SK-N-SH (cell line): ENCODE measurements around the gene LILRB4. TPM values are rescaled to one million over a fixed set of nuclear protein-coding genes. Genes with fewer than 3 reads are reported as not detected.

Source experiments
- CTCF ChIA-PET: fragments of 300-600, 350-600 bp; formaldehyde crosslinking; extraction: SDS; loops from one replicate; lab custom pipeline; 2021; lab: Yijun Ruan, JAX
- POLR2A ChIA-PET: fragments of 350-600 bp; sonication (Branson Sonifier 250); formaldehyde crosslinking; extraction: SDS; loops from one replicate; lab custom pipeline; 2020; ENCODE audit warnings: antibody characterized with exemption, inconsistent platforms; lab: Yijun Ruan, JAX
- DNase-seq: peaks from one replicate; pipeline ENCODE4 v3.0.0; 2012
- H2AFZ ChIP-seq: fragments of 200-600 bp; sonication (generic); 2 replicates; pipeline ENCODE4 v1.8.1; 2016; ENCODE audit warnings: antibody characterized with exemption, mild to moderate bottlenecking, low read depth
- H3F3A ChIP-seq: fragments of 200-600 bp; sonication (generic); replicated peaks from 2 replicates; pipeline ENCODE3; 2016; ENCODE audit warnings: antibody characterized with exemption, mild to moderate bottlenecking; ENCODE audit not compliant: insufficient read depth
- H3K27ac ChIP-seq, 2 experiments: fragments of 200-500 bp in 1 of 2; fragments of 200-600 bp in 1 of 2; sonication (Bioruptor generic) in 1 of 2; sonication (generic), shearing (Covaris generic) in 1 of 2; 2 replicates each; pipeline versions ENCODE4 v1.5.1 to v1.6.1; 2014 to 2016; ENCODE audit warnings: low read depth in 2 of 2, inconsistent platforms in 1 of 2, low read length in 1 of 2, mild to moderate bottlenecking in 1 of 2, mixed read lengths in 1 of 2
- H3K27me3 ChIP-seq: fragments of 200-600 bp; sonication (generic), shearing (Covaris generic); 2 replicates; pipeline ENCODE4 v1.6.1; 2016; ENCODE audit warnings: mixed run types; ENCODE audit not compliant: insufficient read depth
- H3K36me3 ChIP-seq, 2 experiments: fragments of 200-500 bp in 1 of 2; fragments of 200-600 bp in 1 of 2; sonication (Bioruptor generic) in 1 of 2; sonication (generic) in 1 of 2; replicated peaks in 1 of 2; 2 replicates each; pipeline versions ENCODE3 to v1.5.1; 2014 to 2016; ENCODE audit warnings: low read length in 1 of 2, mild to moderate bottlenecking in 1 of 2; ENCODE audit not compliant: insufficient read depth in 2 of 2, control insufficient read depth in 1 of 2
- H3K4me1 ChIP-seq, 2 experiments: fragments of 200-500 bp in 1 of 2; fragments of 200-600 bp in 1 of 2; sonication (Bioruptor generic) in 1 of 2; sonication (generic), shearing (Covaris generic) in 1 of 2; 2 replicates each; pipeline versions ENCODE4 v1.5.1 to v1.6.1; 2014 to 2016; ENCODE audit warnings: low read depth in 1 of 2, low read length in 1 of 2, mixed run types in 1 of 2; ENCODE audit not compliant: insufficient read depth in 2 of 2, control insufficient read depth in 1 of 2
- H3K4me2 ChIP-seq: fragments of 200-600 bp; sonication (generic), shearing (Covaris generic); 2 replicates; pipeline ENCODE4 v1.6.1; 2017; ENCODE audit warnings: mixed run types
- H3K4me3 ChIP-seq, 2 experiments: fragments of 200-500 bp in 1 of 2; fragments of 200-600 bp in 1 of 2; sonication (Bioruptor generic) in 1 of 2; sonication (generic), shearing (Covaris generic) in 1 of 2; 2 replicates each; pipeline versions ENCODE4 v1.5.1 to v1.8.1; 2014 to 2016; ENCODE audit warnings: low read depth in 2 of 2, inconsistent platforms in 1 of 2, low read length in 1 of 2, mild to moderate bottlenecking in 1 of 2, mixed read lengths in 1 of 2, moderate library complexity in 1 of 2
- H3K79me2 ChIP-seq: fragments of 200-600 bp; sonication (generic); 2 replicates; pipeline ENCODE4 v1.8.1; 2017; ENCODE audit warnings: mild to moderate bottlenecking; ENCODE audit not compliant: insufficient read depth
- H3K9ac ChIP-seq: fragments of 200-600 bp; sonication (generic); 2 replicates; pipeline ENCODE4 v1.6.1; 2017; ENCODE audit warnings: mixed run types
- H3K9me2 ChIP-seq: fragments of 200-600 bp; sonication (generic); 2 replicates; pipeline ENCODE4 v1.6.1; 2017; ENCODE audit warnings: mixed run types
- H3K9me3 ChIP-seq: fragments of 200-600 bp; sonication (generic); 2 replicates; pipeline ENCODE4 v1.6.1; 2017; ENCODE audit warnings: mixed run types, mild to moderate bottlenecking, moderate library complexity
- H4K20me1 ChIP-seq: fragments of 200-600 bp; sonication (generic); 2 replicates; pipeline ENCODE4 v1.6.1; 2017; ENCODE audit warnings: mild to moderate bottlenecking, mixed run types; ENCODE audit not compliant: insufficient read depth
- CTCF ChIP-seq: fragments of 200-600 bp; sonication (generic); IDR thresholded peaks from 2 replicates; pipeline ENCODE4 v1.6.1; 2017; ENCODE audit warnings: antibody characterized with exemption, mild to moderate bottlenecking, moderate library complexity
- EP300 ChIP-seq, 2 experiments: IDR thresholded peaks; 2 replicates each; pipeline versions ENCODE4 v1.4.0 to v1.6.1; 2012; ENCODE audit warnings: borderline replicate concordance in 1 of 2, low read depth in 1 of 2, low read length in 1 of 2
- EZH2phosphoT487 ChIP-seq: fragments of 200-600 bp; sonication (generic); IDR thresholded peaks from 2 replicates; pipeline ENCODE4 v1.6.1; 2017; ENCODE audit warnings: low read depth, mixed run types, mild to moderate bottlenecking, antibody characterized with exemption, moderate library complexity, borderline replicate concordance
- FOXM1 ChIP-seq: IDR thresholded peaks from 2 replicates; pipeline ENCODE4 v1.4.0; 2012; ENCODE audit warnings: low read depth, mild to moderate bottlenecking
- GABPA ChIP-seq: IDR thresholded peaks from 2 replicates; pipeline ENCODE4 v1.4.0; 2012; ENCODE audit warnings: low read depth, mild to moderate bottlenecking
- JUND ChIP-seq: IDR thresholded peaks from 2 replicates; pipeline ENCODE4 v1.4.0; 2012
- MAX ChIP-seq: IDR thresholded peaks from 2 replicates; pipeline ENCODE4 v1.4.0; 2012; ENCODE audit warnings: low read depth
- MXI1 ChIP-seq: IDR thresholded peaks from 2 replicates; pipeline ENCODE4 v1.6.1; 2012; ENCODE audit warnings: mild to moderate bottlenecking, low read depth, low read length, improper control_type of control experiment
- POLR2AphosphoS5 ChIP-seq: IDR thresholded peaks from 2 replicates; pipeline ENCODE4 v1.6.1; 2012; ENCODE audit warnings: low read depth, low read length
- REST ChIP-seq: IDR thresholded peaks from 2 replicates; pipeline ENCODE4 v1.6.1; 2012; ENCODE audit warnings: mild to moderate bottlenecking, low read depth, low read length, moderate library complexity
- RFX5 ChIP-seq: IDR thresholded peaks from 2 replicates; pipeline ENCODE4 v1.6.1; 2012; ENCODE audit warnings: mild to moderate bottlenecking, improper control_type of control experiment, low read length
- SIN3A ChIP-seq: IDR thresholded peaks from 2 replicates; pipeline ENCODE4 v1.6.1; 2012; ENCODE audit warnings: low read depth, mild to moderate bottlenecking, low read length, moderate library complexity, borderline replicate concordance
- TAF1 ChIP-seq: IDR thresholded peaks from 2 replicates; pipeline ENCODE4 v1.6.1; 2012; ENCODE audit warnings: low read depth, mild to moderate bottlenecking, low read length, moderate library complexity, borderline replicate concordance
- TCF12 ChIP-seq: IDR thresholded peaks from 2 replicates; pipeline ENCODE4 v1.4.0; 2012
- USF2 ChIP-seq: fragments of 150-350 bp; IDR thresholded peaks from 2 replicates; pipeline ENCODE4 v1.6.1; 2017; ENCODE audit warnings: antibody characterized with exemption, low read length, low read depth, borderline replicate concordance
- WGBS: methylation state at CpG from one replicate; pipeline ENCODE4 v1.1.6; 2017; ENCODE audit warnings: low lambda C conversion rate; 5-methylcytosine and 5-hydroxymethylcytosine counted together
- polyA plus RNA-seq, 3 experiments: library from polyadenylated mRNA; depleted of rRNA; stranded (reverse); fragments of >200 nt; gene quantifications; 2 replicates each; pipeline ENCODE4 v1.2.3, GENCODE V29; 2012

LILRB4 gene
- polyA plus RNA-seq, 1 of the 3 experiments (the other 2 are of a cell fraction), result not detected

- H3K36me3 ChIP-seq, result no peaks in the 10 kb centered on the region
- no peak overlapping the region for H2AFZ ChIP-seq
- H3K9me2 ChIP-seq, result no peaks in the 10 kb centered on the region
- peaks cover 5% of the 10 kb centered on the region; the same call in 1 of the 2 replicates for H3K27me3 ChIP-seq
- H3K9ac ChIP-seq, result no peak overlapping the region
- ChIA-PET POLR2A (no interaction called here), CTCF (interaction anchor here (1.2 to 4.1 kb wide), 2 partner anchors 8 to 11 kb away, joined by 4 to 28 read pairs; no protein-coding TSS in a partner anchor)
- no peak for DNase-seq
- no peak overlapping the region for H3K27ac ChIP-seq
- WGBS, result 4% methylated on average over 7 of the region's 7 CpGs
- H4K20me1 ChIP-seq, result no peaks in the 10 kb centered on the region
- H3F3A ChIP-seq, result no peaks in the 10 kb centered on the region
- no peaks in the 10 kb centered on the region for H3K4me1 ChIP-seq
- no peak overlapping the region for H3K4me3 ChIP-seq
- H3K4me2 ChIP-seq, result no peak overlapping the region
- TF ChIP-seq SIN3A (no peak), EP300 (IDR thresholded peaks at IDR 0.05; ENCODE audit: borderline replicate concordance in 1 of 2, low read depth in 1 of 2, low read length in 1 of 2) (no peak), JUND (no peak), GABPA (no peak), MXI1 (no peak), TCF12 (no peak), FOXM1 (no peak), RFX5 (no peak), EZH2phosphoT487 (no peak), POLR2AphosphoS5 (no peak)
- no peaks in the 10 kb centered on the region for H3K79me2 ChIP-seq
- H3K9me3 ChIP-seq, result no peaks in the 10 kb centered on the region
These were observed 19.6 kb downstream of the LILRB4 start for GRCh38 chr19:54682306-54682856.

GRCh38 chr19:54684527-54684926, 21.7 kb downstream of the LILRB4 start:
- Histone ChIP-seq H3K4me2 (no peak overlapping the region), H2AFZ (no peak overlapping the region), H4K20me1 (no peaks in the 10 kb centered on the region), H3F3A (no peaks in the 10 kb centered on the region), H3K4me3 (no peak overlapping the region), H3K9me2 (no peaks in the 10 kb centered on the region), H3K9me3 (no peaks in the 10 kb centered on the region), H3K4me1 (no peaks in the 10 kb centered on the region), H3K9ac (no peak overlapping the region), H3K27me3 (no peaks in the 10 kb centered on the region), H3K27ac (no peak overlapping the region), H3K36me3 (no peaks in the 10 kb centered on the region)
- ChIA-PET POLR2A (no interaction called here), CTCF (interaction anchor here (1.4 to 4.1 kb wide), 2 partner anchors 10 to 203 kb away, joined by 3 to 28 read pairs; no protein-coding TSS in a partner anchor)
- no peak for DNase-seq
- 0% methylated on average over 3 of the region's 3 CpGs for WGBS
- TF ChIP-seq TCF12 (no peak), MAX (no peak), USF2 (no peak), REST (peak; percentile 97), EP300 (IDR thresholded peaks at IDR 0.05; ENCODE audit: borderline replicate concordance in 1 of 2, low read depth in 1 of 2, low read length in 1 of 2) (no peak), CTCF (no peak), TAF1 (no peak)
- TF ChIP-seq, all 33 proteins: peak for 1
- H3K79me2 ChIP-seq, result no peaks in the 10 kb centered on the region
